Left forelimb (tissue), 1 donor: Measurements from ENCODE around the gene WDR93.
"Not testable (repeated sequence)": the region's sequence is repeated elsewhere in the genome, so short reads cannot be mapped to it uniquely, and the experiment has no call there.

Source experiments
- DNase-seq: peaks from one replicate; pipeline ENCODE4 v3.0.0-alpha.2; 2018; ENCODE audit warnings: low spot score

The WDR93 gene

DNA sequence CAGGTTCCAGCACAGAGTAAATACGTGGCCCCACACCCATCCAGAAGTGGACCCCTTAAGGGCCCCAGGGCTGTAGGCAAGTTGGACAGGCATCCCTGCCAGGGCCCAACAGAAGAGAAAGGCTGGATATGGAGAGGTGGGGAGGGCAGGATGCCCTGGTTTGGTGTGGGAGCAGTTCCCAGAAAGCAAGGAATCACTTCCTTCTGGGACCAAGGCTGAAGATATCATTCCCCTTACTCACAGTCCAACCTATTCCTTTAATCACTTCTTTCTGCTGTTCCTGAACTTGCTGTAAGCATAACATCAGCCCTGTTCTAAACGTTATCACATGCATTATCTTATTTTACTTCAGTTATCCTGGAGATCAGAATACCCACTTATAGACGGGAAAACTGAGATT lies 79.4 kb downstream of the WDR93 start:
- DNase-seq, result no peak

DNA sequence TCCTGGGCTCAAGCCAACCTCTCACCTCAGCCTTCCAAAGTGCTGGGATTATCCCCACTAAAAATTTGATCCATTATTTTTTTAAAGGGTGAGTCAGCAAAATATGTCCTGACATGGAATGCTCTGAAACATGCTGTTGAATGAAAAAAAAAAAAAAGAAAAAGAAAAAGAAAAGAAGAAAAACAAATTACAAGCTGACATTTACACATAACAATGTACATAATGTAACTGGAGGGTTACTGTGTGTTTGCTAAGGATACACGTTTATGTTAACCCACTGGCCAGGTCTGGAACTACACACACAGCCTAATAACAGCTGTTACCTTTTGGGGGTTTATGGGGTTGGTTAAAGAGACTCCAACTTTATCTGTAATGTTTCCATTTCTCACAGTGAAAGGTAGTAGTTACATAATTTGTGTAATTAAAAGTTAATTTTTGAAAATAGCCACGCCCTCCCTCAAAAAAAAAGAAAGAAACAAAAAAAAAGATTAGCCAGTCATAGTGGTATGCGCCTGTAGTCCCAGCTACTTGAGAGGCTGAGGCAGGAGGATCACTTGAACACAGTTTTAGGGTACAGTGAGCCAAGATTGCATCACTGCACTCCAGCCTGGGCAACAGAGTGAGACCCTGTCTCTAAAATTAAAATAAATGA lies 82.4 kb downstream of the WDR93 start:
- no peak for DNase-seq

DNA sequence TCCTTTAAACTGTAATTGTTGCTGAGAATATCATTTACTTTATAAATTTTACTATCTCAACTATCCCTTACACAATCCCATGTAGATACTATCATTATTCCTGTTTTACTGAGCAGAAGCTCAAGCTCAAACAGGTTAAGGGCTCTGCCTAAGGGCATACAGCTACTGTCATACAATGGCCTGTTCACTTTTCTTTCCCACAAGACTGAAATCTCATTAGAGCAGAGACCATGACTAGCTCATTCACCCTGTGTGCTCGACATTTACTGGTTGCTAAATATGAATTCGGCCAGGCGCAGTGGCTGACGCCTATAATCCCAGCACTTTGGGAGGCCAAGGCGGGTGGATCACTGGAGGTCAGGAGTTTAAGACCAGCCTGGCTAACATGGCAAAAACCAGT lies 83.9 kb downstream of the WDR93 start:
- DNase-seq, result no peak

DNA sequence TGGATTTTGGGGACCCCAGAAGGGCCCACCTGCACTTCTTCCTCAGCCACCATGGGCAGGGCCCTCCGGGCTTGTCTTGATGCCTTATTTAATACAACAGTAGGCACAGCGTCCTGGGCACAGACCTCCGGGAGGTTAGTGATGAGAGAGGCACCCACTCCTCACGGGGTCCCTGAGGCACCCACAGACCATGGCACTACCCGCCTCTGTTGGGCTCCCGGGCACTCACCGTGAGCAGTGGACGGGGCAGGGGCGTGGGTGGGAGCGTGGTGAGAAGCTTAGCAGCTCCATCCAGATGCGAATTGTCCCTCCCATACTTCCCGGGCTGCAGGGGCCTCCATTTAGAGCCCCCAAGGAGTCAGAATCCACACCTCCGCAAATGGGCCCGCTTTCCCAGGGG lies 85.2 kb downstream of the WDR93 start:
- DNase-seq, result no peak

DNA sequence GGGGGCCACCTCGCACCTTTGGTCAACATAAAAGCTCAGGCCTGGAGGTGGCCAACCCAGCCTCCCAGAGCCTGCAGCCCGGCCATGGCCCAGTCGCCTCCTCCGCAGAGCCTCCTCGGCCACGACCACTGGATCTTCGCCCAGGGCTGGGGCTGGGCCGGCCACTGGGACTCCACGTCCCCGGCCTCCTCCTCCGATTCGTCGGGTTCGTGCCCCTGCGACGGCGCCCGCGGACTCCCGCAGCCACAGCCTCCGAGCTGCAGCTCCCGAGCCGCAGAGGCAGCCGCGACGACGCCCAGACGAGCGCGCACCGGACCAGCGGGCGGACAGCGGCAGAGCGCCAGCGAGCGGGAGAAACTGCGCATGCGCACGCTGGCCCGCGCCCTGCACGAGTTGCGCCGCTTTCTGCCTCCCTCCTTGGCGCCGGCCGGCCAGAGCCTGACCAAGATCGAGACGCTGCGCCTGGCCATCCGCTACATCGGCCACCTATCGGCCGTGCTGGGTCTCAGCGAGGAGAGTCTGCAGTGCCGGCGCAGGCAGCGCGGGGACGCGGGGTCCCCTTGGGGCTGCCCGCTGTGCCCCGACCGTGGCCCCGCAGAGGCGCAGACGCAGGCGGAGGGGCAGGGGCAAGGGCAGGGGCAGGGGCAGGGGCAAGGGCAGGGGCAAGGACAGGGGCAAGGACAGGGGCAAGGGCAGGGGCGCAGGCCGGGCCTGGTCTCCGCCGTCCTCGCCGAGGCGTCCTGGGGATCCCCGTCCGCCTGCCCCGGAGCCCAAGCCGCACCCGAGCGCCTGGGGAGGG lies 85.9 kb downstream of the WDR93 start, which contains the start of gene MESP2:
TSS of gene MESP2 (plus strand) at position 59 of the 799 bp plus-strand sequence. CDS start at position 85, 26 bp downstream.
- peak; percentile 89 for DNase-seq

DNA sequence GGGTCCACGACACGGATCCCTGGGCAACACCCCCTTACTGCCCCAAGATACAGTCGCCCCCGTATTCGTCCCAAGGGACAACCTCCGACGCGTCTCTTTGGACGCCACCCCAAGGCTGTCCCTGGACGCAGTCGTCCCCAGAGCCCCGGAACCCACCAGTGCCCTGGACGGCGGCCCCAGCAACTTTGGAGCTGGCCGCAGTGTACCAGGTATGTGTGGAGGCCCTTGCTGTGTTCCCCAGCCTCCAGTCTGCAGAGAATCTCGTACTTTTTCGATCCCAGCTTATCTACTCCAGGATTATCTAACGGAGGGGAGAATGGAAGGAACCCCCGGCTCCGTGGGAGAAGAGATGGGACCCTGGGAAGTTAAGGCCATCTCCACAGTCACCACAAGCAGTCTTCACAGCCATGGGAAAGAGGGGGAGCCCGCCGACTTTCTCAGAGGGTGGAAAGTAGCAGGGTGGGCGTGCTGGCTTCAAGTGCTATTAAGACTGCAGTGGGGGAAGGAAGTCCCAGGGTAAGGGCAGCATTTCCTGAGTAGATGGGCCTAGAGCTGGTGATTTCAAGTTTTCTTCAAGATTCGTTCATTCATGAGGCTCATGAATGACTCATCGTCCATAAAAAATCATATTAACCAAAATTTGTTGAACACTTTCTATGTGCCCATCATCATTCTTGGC lies 86.6 kb downstream of the WDR93 start:
- no peak for DNase-seq

DNA sequence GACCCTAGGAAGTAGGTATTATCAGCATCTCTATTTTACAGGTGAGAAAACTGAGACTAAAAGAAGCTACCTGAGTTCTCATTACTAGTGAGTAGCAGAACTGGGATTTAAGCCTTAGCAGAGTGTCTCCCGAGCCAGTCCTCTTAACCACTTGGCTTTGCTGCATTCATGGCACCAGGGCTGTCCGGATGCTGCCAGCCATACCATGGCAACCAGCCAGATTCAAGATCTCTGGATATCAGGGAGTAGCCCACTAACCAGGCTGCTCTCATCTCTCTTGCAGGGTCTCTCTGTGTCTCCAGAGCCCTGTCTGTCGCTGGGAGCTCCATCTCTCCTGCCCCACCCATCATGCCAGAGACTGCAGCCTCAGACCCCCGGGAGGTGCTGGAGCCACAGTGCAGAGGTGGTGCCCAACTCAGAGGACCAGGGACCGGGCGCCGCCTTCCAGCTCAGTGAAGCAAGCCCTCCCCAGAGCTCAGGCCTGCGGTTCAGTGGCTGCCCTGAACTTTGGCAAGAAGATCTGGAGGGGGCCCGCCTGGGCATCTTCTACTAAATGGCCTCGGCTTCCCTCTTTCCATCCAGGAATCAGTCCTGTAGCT lies 87.3 kb downstream of the WDR93 start:
- DNase-seq, result no peak

DNA sequence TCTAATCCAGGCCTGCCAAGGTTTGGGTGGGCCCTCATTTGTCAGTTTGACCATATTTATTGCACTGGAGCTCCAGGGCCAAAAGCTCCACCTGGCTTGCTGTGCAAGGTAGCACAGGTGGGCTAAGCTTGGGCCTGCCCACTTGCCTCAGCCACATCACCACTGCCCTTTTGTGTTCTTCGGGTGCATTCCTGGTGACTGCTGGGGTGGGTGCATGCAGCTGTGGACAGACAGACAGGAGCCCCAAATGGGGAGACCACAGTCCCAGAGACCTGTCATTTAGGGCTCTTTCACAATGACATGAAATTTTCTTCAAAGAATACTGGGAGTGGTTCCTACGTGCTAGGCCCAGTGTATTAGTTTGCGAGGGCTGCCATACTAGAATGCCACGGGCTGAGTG lies 88.2 kb downstream of the WDR93 start:
- no peak for DNase-seq

DNA sequence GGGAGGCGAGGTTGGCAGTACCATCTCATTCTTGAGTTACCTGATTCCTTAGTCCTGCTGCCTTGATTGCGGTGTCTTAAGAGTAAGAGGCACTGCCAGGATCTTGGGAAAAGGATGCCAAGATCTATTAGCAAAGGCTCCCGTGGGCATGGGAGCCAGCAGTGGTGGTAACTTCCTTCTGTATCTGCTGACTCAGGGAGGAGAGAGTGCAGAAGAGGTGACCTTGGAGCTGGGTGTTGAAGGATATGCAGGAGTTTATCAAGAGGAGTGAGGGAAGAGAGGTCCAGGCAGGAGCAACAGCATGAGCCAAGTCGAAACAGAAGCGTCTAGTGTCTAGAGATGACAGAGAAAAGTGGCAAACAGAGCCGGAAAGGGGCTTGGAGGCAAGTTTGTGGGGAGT lies 90.0 kb downstream of the WDR93 start:
- no peak for DNase-seq

DNA sequence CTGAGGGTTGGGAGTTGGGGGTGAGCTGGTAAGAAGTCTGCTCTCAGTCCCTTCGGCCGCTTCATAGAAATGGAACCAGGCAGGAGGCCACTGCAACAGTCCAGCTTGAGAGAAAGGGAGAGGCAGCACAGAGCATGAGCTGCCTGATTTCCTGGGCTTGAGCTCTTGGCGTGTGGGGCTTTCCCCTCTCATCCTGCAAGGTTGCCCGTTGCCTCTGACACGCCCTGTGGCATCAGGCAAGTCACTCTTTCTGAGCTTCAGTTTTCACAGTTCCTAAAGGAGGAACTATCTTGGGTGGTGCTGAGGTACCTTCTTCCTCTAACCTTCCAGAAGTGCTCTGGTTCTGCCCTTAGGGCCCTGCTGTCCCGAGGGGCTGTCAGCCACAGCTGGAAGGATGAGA lies 90.4 kb downstream of the WDR93 start:
- no peak for DNase-seq

DNA sequence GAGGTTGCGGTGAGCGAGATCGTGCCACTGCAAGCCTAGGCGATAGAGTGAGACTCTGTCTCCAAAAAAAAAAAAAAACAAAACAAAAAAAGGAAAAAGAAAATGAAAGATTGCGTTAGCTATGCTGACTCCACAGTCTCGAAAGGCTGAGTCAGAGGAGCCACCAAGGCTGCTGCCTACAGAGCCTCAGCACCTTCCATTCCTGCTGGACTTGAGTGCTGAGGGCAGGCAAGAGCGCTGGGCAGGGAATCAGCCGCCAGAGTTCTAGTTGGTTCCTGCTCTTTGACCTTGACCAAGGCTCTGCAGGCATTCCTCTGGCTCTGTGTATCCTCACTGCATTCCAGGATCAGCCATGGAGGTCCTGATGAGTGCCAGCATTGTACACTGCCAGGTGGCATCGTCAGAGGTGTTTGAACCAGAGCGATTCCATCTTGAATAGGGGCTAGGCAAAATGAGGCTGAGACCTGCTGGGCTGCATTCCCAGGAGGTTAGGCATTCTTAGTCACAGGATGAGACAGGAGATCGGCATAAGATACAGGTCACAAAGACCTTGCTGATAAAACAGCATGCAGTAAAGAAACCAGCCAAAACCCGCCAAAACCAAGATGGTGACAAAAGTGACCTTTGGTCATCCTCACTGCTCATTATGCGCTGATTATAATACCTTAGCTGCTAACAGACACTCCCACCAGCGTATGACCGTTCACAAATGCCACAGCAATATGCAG lies 91.4 kb downstream of the WDR93 start:
- no peak for DNase-seq

DNA sequence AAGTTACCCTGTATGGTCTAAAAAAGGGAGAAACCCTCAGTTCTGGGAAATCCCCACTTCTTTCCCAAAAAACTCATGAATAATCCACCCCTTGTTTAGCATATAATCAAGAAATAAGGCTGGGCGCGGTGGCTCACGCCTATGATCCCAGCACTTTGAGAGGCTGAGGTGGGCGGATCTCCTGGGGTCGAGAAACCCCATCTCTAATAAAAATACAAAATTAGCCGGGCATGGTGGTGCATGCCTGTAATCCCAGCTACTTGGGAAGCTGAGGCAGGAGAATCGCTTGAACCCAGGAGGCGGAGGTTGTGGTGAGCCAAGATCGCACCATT lies 92.0 kb downstream of the WDR93 start:
- DNase-seq, result not testable (repeated sequence)

DNA sequence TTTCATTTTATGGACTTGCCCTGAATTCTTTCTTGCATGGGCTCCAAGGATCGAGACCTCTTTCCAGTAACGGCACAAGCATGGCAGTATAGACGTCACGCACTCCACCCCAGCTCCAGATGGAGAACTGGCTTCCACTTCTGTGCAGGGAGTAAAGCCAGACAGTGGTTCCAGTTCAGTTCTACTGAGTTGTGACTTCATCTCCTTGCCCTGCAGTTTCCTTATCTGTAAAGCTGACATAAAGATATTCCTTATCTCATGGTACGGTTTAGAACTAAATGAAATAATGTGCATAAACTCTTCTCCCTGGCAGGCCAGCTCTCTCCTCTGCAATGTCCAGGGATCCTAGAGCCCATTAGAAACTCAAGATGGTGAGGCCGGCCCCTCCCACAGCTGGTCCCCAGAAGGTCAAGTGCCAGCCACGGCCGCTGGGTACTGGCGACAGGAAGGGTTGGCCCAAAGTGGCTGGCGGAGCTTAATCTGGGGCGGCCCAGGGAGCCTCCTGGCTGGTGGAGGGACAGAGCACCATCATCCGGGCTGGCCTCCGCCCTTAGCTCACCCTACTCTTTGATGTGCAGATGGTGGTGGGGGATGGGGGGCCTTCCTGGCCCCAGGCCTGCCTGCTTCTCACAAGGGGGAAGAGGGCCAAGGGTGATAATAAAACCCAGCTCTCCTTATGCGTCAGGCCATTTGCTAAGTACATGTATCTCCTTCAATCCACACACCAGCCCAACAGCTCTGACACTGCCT lies 92.7 kb downstream of the WDR93 start:
- no peak for DNase-seq

DNA sequence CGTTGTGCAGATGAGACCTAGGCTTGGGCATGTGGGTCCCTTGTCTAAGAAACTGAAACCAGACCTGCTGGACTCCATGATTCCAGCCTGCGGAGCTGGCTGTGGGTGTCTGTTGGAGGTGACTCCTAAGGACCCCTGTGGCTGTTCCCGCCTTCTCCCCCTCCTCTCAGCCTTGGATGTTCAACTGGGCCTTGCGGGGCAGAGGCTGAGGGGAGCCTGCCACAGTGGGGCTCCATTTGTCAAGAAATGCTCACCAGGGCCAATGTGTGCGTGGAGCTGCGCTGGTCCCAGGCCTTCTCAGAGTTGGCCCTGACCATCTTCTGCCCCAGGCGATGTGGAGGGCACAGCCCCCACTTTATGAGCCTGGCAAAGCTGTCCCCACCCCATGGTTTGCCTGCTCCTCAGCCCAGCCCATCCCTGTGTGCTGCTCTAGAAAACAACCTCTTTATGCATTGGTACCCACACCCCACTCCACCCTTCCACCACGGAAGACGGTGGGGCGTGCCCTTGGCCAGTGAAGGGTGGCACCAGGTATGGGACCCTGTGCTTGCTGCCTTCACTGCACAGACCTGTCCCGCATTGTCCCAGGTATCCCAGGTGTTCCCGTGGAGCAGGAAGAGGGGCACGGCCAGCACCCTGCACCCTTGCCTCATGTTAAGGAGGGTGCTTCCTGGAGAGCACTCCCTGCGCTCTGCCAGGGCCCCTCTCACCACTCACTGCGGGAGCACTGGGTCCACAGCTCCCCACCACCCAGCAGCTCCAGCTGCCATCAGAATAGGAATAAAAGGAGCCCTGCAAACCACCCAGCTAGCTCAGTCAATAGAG lies 93.5 kb downstream of the WDR93 start:
- no peak for DNase-seq

DNA sequence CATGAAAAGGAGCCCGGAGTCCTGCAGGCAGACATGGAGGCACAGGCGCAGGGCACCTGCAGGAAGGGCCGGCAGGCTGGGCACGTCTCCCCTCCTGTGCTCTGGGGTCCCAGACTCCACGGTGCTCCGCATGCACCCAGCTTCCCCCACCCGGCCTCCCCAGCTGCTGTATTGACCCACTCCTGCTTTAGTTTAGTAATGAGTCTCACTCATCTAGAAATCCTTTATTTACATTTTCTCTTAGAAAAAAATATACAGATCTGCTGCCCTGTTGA lies 94.0 kb downstream of the WDR93 start:
- DNase-seq, result no peak

DNA sequence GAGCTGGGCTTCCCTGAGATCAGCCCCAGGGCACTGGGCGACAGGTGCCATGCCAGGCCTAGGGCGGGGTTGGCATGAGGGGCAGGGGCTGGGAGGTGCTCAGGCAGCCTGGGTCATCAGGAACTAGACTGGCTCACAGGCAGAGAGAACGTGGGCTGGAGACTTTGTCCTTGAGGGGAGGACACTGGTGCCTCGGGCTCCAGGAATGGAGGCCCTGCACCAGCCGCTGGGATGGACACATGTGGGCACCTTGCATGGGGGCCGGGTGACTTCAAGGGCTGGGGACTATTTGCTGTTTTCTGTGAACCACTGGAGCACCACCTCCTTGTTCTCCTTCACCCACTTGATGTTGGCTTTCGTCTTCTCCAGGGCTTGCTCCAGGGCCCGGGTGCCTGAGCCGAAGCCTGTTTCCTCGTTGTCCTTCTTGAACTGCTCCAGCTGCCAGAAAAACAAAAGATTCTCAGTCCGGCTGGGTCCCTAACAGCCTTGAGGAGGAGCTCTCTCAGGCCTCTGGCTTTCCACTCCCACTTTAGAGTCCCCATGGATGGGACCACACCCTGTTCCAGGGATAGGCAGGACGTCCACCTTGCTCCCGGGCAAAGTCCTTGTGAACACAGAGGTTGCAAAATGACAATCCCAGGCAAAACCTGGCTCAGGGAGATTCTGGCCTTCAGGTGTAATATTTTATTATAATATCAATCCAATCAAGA lies 94.6 kb downstream of the WDR93 start:
- DNase-seq, result peak; percentile 58

DNA sequence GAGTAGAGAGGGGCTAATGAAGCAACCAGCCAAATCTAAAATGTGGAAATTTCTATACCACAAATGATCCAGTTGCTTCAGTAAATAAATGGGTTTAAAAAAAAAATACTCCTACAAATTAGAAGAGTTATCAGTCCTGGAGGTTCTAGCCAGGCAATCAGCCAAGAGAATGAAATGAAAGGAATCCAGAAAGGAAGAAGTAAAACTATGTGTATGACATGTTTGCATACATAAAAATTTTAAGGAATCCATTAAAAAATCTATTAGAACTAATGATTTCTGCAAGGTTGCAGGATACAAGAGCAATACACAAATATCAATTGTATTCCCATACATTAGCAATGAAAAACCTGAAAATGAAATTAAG lies 95.1 kb downstream of the WDR93 start:
- DNase-seq, result no peak

DNA sequence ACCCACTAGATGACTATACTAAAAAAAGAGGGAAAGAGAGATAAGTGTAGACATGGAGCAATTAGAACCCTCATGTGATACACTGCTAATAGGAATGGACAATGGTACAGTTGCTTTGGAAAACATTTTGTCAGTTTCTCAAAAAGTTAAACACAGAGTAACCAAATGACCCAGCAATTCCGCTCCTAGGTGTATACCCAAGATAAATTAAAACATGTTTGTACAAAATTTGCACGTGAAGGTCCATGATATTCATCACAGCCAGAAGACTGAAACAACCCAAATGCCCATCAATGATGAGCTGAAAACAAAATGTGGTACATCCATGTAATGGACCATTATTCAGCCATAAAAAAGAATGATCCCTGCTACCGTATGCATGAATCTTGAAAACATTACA lies 97.3 kb downstream of the WDR93 start:
- DNase-seq, result no peak

DNA sequence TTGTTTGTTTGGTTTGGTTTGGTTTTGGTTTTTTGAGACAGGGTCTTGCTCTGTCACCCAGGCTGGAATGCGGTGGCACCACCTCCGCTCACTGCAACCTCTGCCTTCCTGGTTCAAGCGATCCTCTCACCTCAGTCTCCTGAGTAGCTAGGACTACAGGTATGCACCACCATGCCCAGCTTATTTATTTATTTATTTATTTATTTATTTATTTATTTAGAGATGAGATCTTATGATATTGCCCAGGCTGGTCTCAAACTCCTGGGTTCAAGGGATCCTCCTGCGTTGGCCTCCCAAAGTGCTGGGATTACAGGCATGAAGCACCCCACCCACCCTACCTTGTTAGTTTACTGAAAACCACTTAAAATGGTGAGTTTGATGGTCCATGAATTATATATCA lies 98.0 kb downstream of the WDR93 start:
- peak; percentile 14 for DNase-seq

DNA sequence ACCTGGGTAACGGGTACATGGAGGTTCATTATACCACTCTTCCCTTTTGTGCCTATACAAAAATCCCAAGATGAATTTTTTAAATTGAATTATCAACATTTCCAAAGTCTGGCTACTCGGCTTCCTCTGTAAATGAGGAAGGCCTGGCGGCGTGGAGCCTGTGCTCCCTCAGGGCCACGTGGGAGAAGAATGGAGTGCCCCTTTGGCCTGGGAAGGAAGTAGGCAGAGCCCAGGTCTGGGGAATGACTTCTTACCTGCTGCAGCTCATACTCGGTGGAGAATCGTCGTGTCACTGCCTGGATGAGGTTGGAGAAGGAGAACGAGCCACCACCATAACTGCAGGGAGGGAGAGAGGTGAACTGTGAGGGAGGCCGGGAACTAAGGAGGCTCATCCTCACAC lies 99.6 kb downstream of the WDR93 start:
- no peak for DNase-seq
